ENCODE results near the gene CDH3.

Gene CDH3

GRCh38 chr16:68660359-68660795, 15.3 kb downstream of the CDH3 start:
- Mint-ChIP-seq H3K4me1 (no peaks in the 10 kb centered on the region), H3K9me3 (no peaks in the 10 kb centered on the region), H3K36me3 (no peaks in the 10 kb centered on the region), H3K4me3 (no peak overlapping the region), H3K27me3 (peaks cover 16 to 34% of the 10 kb centered on the region in 2 donors), H3K27ac (no peak overlapping the region)
- DNase-seq (no peak), ATAC-seq (replicated peaks) (no peak)

DNA sequence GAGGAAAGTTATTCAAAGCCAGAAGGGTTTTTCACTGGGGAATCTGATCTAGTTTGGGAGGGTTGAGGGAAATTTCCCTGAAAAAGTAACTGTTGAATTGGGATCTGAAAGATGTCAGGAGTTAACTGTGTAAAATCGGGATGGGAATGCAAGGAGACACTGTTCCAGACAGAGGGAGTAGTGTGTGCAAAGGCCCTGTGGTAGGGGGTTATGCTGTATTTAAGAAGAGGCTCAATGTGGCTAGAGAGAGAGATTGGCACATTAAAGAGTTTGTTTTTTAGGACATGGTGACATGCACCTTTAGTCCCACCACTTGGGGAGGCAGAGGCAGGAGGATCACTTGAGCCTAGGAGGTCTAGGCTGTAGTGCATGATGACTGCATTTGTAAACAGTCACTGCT, 16.9 kb downstream of the CDH3 start:
- Mint-ChIP-seq H3K36me3 (no peaks in the 10 kb centered on the region), H3K27me3 (peaks cover 6 to 18% of the 10 kb centered on the region in 2 donors)
- ATAC-seq (replicated peaks): no peak

DNA sequence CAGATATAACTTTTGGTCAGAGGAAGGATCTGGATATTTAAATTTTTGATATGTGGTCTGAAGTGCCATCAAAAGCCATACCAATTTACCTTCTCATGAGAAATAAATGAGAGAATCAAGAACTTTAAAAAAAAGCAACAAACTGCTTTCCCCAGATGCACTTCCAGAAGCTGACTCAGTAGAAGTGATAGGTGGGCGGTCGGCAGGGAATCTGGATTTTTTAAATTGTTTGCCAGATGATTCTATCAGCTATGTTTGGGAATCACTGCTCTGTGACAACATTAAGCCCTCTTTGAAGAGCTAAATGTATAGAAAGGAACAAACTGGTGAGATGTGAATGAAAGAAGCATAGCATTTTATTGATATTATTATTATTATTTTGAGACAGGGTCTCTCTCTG, 19.2 kb downstream of the CDH3 start:
- Mint-ChIP-seq H3K27me3 (peaks cover 6 to 16% of the 10 kb centered on the region in 2 donors), H3K4me3 (no peak overlapping the region), H3K27ac (no peak overlapping the region)

More for the DNA sequence above, 16.9 kb downstream of the CDH3 start:
- H3K4me3 Mint-ChIP-seq: no peak overlapping the region
- H3K9me3 Mint-ChIP-seq: no peaks in the 10 kb centered on the region
- H3K4me1 Mint-ChIP-seq: no peaks in the 10 kb centered on the region
- DNase-seq: no peak
- no peak overlapping the region for H3K27ac Mint-ChIP-seq

GRCh38 chr16:68665501-68665900, 20.4 kb downstream of the CDH3 start:
- Mint-ChIP-seq H3K36me3 (no peaks in the 10 kb centered on the region), H3K27ac (no peak overlapping the region), H3K9me3 (no peaks in the 10 kb centered on the region), H3K4me1 (peaks cover 2 to 9% of the 10 kb centered on the region in 2 donors), H3K4me3 (no peak overlapping the region), H3K27me3 (peaks cover 6 to 12% of the 10 kb centered on the region in 2 donors)
- ATAC-seq (replicated peaks) (no peak), DNase-seq (no peak)

More for the DNA sequence above, 19.2 kb downstream of the CDH3 start:
- DNase-seq (no peak), ATAC-seq (replicated peaks) (no peak)
- Mint-ChIP-seq H3K4me1 (peaks cover 2 to 9% of the 10 kb centered on the region in 2 donors), H3K9me3 (no peaks in the 10 kb centered on the region), H3K36me3 (no peaks in the 10 kb centered on the region)

GRCh38 chr16:68668266-68668665, 23.2 kb downstream of the CDH3 start:
- no peak overlapping the region for H3K27ac Mint-ChIP-seq
- DNase-seq: peak; percentile 21

DNA sequence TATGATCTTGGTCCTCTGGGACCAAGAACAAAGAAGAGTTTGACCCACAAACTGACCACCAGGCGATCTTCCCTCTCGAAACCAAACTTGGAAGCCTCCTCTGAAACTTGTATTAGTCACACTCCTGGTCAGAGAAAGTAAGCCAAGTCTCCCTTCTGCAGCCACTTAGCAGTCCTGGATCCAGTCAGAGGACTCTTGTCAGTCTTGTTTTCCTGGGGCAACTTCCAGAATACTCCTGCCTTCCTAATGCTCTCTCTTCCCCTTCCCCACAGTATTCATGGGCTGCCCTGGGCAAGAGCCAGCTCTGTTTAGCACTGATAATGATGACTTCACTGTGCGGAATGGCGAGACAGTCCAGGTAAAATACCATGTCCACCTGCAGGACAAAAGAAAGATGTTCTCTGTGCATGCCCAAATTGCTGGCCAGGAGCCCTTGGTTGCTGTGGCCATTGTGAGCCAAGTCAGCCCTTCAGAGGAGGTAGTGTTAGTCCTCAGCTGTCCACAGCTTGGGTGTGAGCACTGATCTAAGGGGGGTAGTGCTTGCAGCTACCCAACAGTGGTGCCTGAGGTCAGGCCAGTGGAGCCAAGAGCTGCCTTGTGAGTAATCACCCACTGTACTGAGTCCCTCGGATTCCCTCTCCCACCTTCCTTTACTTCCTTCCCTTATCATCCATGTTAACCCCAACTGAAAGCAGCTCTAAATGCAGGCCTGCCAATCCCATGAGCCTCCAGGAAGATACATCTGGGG, 31.2 kb downstream of the CDH3 start:
- Mint-ChIP-seq H3K4me1 (no peaks in the 10 kb centered on the region), H3K27me3 (peaks cover 14 to 22% of the 10 kb centered on the region in 2 donors), H3K4me3 (no peak overlapping the region), H3K36me3 (no peaks in the 10 kb centered on the region), H3K9me3 (peaks cover 0 to 3% of the 10 kb centered on the region in 2 donors), H3K27ac (no peak overlapping the region)
- no peak for ATAC-seq (replicated peaks)
- DNase-seq: no peak

More at GRCh38 chr16:68668266-68668665, 23.2 kb downstream of the CDH3 start:
- Mint-ChIP-seq H3K4me3 (no peak overlapping the region), H3K9me3 (no peaks in the 10 kb centered on the region), H3K4me1 (peaks cover 2 to 9% of the 10 kb centered on the region in 2 donors), H3K27me3 (peaks cover 0 to 5% of the 10 kb centered on the region in 2 donors), H3K36me3 (no peaks in the 10 kb centered on the region)
- peak; percentile 80 to 94 for ATAC-seq (replicated peaks)

GRCh38 chr16:68681038-68681437, 35.9 kb downstream of the CDH3 start:
- Mint-ChIP-seq H3K9me3 (no peaks in the 10 kb centered on the region), H3K27me3 (peaks cover 6 to 23% of the 10 kb centered on the region in 2 donors), H3K36me3 (no peaks in the 10 kb centered on the region), H3K27ac (no peak overlapping the region), H3K4me3 (no peak overlapping the region), H3K4me1 (no peaks in the 10 kb centered on the region)
- DNase-seq (no peak), ATAC-seq (replicated peaks) (no peak)

- no peak overlapping the region for H3K4me3 Mint-ChIP-seq
- no peak overlapping the region for H3K27ac Mint-ChIP-seq
- ATAC-seq (replicated peaks) (no peak), DNase-seq (no peak)
- H3K27me3 Mint-ChIP-seq: peaks cover under 1 to 5% of the 10 kb centered on the region in 2 donors
- H3K4me1 Mint-ChIP-seq: no peaks in the 10 kb centered on the region
- no peaks in the 10 kb centered on the region for H3K9me3 Mint-ChIP-seq
- no peaks in the 10 kb centered on the region for H3K36me3 Mint-ChIP-seq
Observed at GRCh38 chr16:68685685-68686478, 40.8 kb downstream of the CDH3 start.

DNA sequence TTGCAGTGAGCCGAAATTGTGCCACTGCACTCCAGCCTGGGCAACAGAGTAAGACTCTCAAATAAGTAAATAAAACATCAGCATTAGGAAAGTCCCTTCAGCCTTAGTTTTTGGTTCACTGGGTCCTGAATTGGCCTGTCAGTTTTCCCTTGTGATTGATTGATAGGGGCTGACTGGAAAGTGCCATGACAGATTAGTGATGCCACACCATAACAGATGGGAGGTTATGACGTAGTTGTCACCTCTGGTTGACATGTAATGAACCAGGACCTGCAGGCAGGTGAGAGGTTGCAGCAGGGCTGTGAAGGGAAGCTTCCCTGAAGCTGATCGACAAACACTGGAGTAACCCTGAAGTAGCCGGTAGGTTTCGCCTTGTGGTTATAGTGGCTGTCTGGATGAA, 41.8 kb downstream of the CDH3 start:
- no peaks in the 10 kb centered on the region for H3K36me3 Mint-ChIP-seq
- H3K27ac Mint-ChIP-seq: no peak overlapping the region
- no peak for ATAC-seq (replicated peaks)
- H3K9me3 Mint-ChIP-seq: no peaks in the 10 kb centered on the region
- H3K4me3 Mint-ChIP-seq: no peak overlapping the region
- DNase-seq: no peak
- no peaks in the 10 kb centered on the region for H3K27me3 Mint-ChIP-seq
- H3K4me1 Mint-ChIP-seq: no peaks in the 10 kb centered on the region

- DNase-seq: no peak
- no peaks in the 10 kb centered on the region for H3K36me3 Mint-ChIP-seq
Observed at GRCh38 chr16:68689921-68690320, 44.8 kb downstream of the CDH3 start.

DNA sequence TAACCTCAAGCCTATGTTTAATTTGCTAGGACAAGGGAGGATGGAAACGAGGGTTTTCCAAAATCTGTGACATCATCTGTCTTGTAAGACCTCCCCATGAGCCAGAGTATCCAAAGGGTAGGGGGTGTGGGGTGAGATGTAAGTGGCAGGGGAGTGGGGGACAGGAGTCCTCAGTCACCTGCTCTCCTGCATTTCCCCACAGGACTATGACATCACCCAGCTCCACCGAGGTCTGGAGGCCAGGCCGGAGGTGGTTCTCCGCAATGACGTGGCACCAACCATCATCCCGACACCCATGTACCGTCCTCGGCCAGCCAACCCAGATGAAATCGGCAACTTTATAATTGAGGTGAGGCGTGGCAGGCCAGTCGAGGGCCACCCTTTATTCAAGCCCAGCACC, 50.5 kb downstream of the CDH3 start:
- Mint-ChIP-seq H3K27me3 (peaks cover 0 to 11% of the 10 kb centered on the region in 2 donors), H3K36me3 (no peaks in the 10 kb centered on the region), H3K27ac (no peak overlapping the region), H3K4me3 (no peak overlapping the region), H3K4me1 (no peaks in the 10 kb centered on the region), H3K9me3 (no peaks in the 10 kb centered on the region)
- no peak for ATAC-seq (replicated peaks)
- DNase-seq: no peak

More at GRCh38 chr16:68689921-68690320, 44.8 kb downstream of the CDH3 start:
- no peak for ATAC-seq (replicated peaks)
- Mint-ChIP-seq H3K4me3 (no peak overlapping the region), H3K27ac (no peak overlapping the region), H3K4me1 (no peaks in the 10 kb centered on the region), H3K27me3 (peaks cover 0 to 3% of the 10 kb centered on the region in 2 donors), H3K9me3 (no peaks in the 10 kb centered on the region)

GRCh38 chr16:68696514-68696913, 51.4 kb downstream of the CDH3 start:
- H3K9me3 Mint-ChIP-seq: no peaks in the 10 kb centered on the region
- H3K27ac Mint-ChIP-seq: no peak overlapping the region
- H3K27me3 Mint-ChIP-seq: peaks cover 0 to 11% of the 10 kb centered on the region in 2 donors
- ATAC-seq (replicated peaks) (no peak), DNase-seq (no peak)
- H3K4me3 Mint-ChIP-seq: no peak overlapping the region
- H3K4me1 Mint-ChIP-seq: no peaks in the 10 kb centered on the region
- H3K36me3 Mint-ChIP-seq: no peaks in the 10 kb centered on the region

DNA sequence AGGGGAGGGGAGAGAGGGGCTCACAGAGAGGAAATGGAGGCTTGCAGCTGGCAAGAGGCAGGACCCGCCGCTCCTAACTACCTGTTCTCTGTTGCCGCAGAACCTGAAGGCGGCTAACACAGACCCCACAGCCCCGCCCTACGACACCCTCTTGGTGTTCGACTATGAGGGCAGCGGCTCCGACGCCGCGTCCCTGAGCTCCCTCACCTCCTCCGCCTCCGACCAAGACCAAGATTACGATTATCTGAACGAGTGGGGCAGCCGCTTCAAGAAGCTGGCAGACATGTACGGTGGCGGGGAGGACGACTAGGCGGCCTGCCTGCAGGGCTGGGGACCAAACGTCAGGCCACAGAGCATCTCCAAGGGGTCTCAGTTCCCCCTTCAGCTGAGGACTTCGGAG, 53.0 kb downstream of the CDH3 start:
- Mint-ChIP-seq H3K27ac (no peak overlapping the region), H3K36me3 (no peaks in the 10 kb centered on the region), H3K27me3 (peaks cover 0 to 14% of the 10 kb centered on the region in 2 donors), H3K4me3 (no peak overlapping the region), H3K4me1 (no peaks in the 10 kb centered on the region), H3K9me3 (no peaks in the 10 kb centered on the region)
- DNase-seq: no peak
- ATAC-seq (replicated peaks): no peak

DNA sequence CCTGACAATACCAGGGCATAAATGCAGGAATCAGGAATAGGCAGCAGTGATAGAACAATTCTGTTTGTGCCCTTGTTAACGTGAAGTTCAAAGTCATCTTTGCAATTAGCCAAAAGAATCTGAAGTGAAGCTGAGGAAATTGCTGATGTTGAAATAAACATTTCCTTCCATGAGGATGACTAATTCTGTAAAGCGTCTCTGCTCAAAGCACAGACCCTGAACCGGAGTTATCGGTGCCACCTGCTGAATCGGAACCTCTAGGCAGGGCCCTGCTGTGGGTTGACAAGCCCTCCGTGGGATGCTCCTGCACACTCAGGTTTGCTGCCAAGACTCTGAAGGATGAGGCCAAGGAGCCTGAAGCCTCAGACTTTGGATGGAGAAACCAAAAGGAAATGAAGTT, 55.0 kb downstream of the CDH3 start:
- Mint-ChIP-seq H3K9me3 (no peaks in the 10 kb centered on the region), H3K4me1 (peaks cover 3 to 6% of the 10 kb centered on the region in 2 donors), H3K27me3 (peaks cover 4 to 23% of the 10 kb centered on the region in 2 donors), H3K4me3 (no peak overlapping the region), H3K27ac (no peak overlapping the region), H3K36me3 (peaks cover 0 to 2% of the 10 kb centered on the region in 2 donors)
- no peak for ATAC-seq (replicated peaks)
- no peak for DNase-seq

- Mint-ChIP-seq H3K27ac (no peak overlapping the region), H3K27me3 (peaks cover 4 to 23% of the 10 kb centered on the region in 2 donors)
Observed at GRCh38 chr16:68700831-68701230, 55.7 kb downstream of the CDH3 start.

More at GRCh38 chr16:68700831-68701230, 55.7 kb downstream of the CDH3 start:
- Mint-ChIP-seq H3K4me3 (no peak overlapping the region), H3K36me3 (peaks cover 0 to 2% of the 10 kb centered on the region in 2 donors), H3K9me3 (no peaks in the 10 kb centered on the region), H3K4me1 (peaks cover 3 to 6% of the 10 kb centered on the region in 2 donors)
- no peak for ATAC-seq (replicated peaks)
- DNase-seq: no peak

Measured in stimulated activated naive B cell treated with anti-CD40 and anti-IgM and Interleukin-4, amounts not matched to agents 10 μg/mL and 1 μg/mL and 100 μg/mL, for 72 hours (primary cell).